IMR-90 (cell line): ENCODE data around the gene SIK3.
"Not testable (repeated sequence)": the region's sequence is repeated elsewhere in the genome, so short reads cannot be mapped to it uniquely, and the experiment has no call there.

Source experiments
- BHLHE40 ChIP-seq: fragments of 150-350 bp; IDR thresholded peaks from 2 replicates; pipeline ENCODE4 v1.6.1; 2016; ENCODE audit warnings: mild to moderate bottlenecking, low read depth, low read length
- CEBPB ChIP-seq: IDR thresholded peaks from 2 replicates; pipeline ENCODE4 v1.6.1; 2012; ENCODE audit warnings: low read depth, low read length, improper control_type of control experiment
- CTCF ChIP-seq: conservative IDR thresholded peaks from 2 replicates; pipeline ENCODE4 v1.5.1; 2012; ENCODE audit warnings: mild to moderate bottlenecking, low read depth, low read length, improper control_type of control experiment
- FOS ChIP-seq: fragments of 150-350 bp; IDR thresholded peaks from 2 replicates; pipeline ENCODE4 v1.6.1; 2016; ENCODE audit warnings: low read depth, low read length
- MAFK ChIP-seq: IDR thresholded peaks from 2 replicates; pipeline ENCODE4 v1.6.1; 2012; ENCODE audit warnings: low read depth, low read length, improper control_type of control experiment
- MAZ ChIP-seq: IDR thresholded peaks from 2 replicates; pipeline ENCODE4 v1.6.1; 2012; ENCODE audit warnings: low read depth, mild to moderate bottlenecking, low read length, improper control_type of control experiment, moderate library complexity, borderline replicate concordance
- MXI1 ChIP-seq: IDR thresholded peaks from 2 replicates; pipeline ENCODE4 v1.6.1; 2012; ENCODE audit warnings: low read depth, mild to moderate bottlenecking, low read length, moderate library complexity, borderline replicate concordance
- POLR2A ChIP-seq: IDR thresholded peaks from 2 replicates; pipeline ENCODE4 v1.6.1; 2012; ENCODE audit warnings: mild to moderate bottlenecking, low read depth, low read length
- RAD21 ChIP-seq: IDR thresholded peaks from 2 replicates; pipeline ENCODE4 v1.6.1; 2012; ENCODE audit warnings: low read length, improper control_type of control experiment
- RCOR1 ChIP-seq: IDR thresholded peaks from 2 replicates; pipeline ENCODE4 v1.6.1; 2012; ENCODE audit warnings: mild to moderate bottlenecking, low read length, improper control_type of control experiment; ENCODE audit not compliant: insufficient replicate concordance
- RFX5 ChIP-seq: IDR thresholded peaks from 2 replicates; pipeline ENCODE4 v1.8.0; 2012; ENCODE audit warnings: low read depth, mild to moderate bottlenecking, low read length, moderate library complexity
- SMC3 ChIP-seq: fragments of 150-350 bp; IDR thresholded peaks from 2 replicates; pipeline ENCODE4 v1.6.1; 2016; ENCODE audit warnings: low read depth, mild to moderate bottlenecking, antibody characterized with exemption, low read length, moderate library complexity
- USF2 ChIP-seq: fragments of 150-350 bp; IDR thresholded peaks from 2 replicates; pipeline ENCODE4 v1.6.1; 2017; ENCODE audit warnings: mild to moderate bottlenecking, antibody characterized with exemption, low read length, low read depth

- not testable (repeated sequence) for TF ChIP-seq RAD21, POLR2A, MXI1, CTCF, RFX5, SMC3, MAFK, BHLHE40, RCOR1, CEBPB, MAZ, USF2, FOS
These were observed 263.6 kb downstream of the SIK3 start for GRCh38 chr11:116834535-116835041.
